Breast epithelium (tissue), 4 donors: Measurements from ENCODE around the gene HYAL4. TPM values are rescaled to one million over a fixed set of nuclear protein-coding genes. Genes with fewer than 3 reads are reported as not detected.

Experiments used
- DNase-seq, 2 donors: peaks; one replicate each; pipeline ENCODE4 v3.0.0-alpha.2; 2019; ENCODE audit warnings: low spot score in 2 of 2
- H3K27ac ChIP-seq, 2 donors: fragments of 200-600 bp; sonication (generic) in 1 of 2; one replicate each; pipeline ENCODE4 v1.5.1; 2016 to 2019; ENCODE audit warnings: mild to moderate bottlenecking in 1 of 2
- H3K27me3 ChIP-seq, 2 donors: fragments of 200-600 bp; sonication (generic) in 1 of 2; one replicate each; pipeline versions ENCODE4 v1.5.1 to v1.6.0; 2017 to 2019; ENCODE audit warnings: control low read depth in 1 of 2, mild to moderate bottlenecking in 1 of 2
- H3K36me3 ChIP-seq: fragments of 200-600 bp; one replicate; pipeline ENCODE4 v1.5.1; 2019
- H3K4me1 ChIP-seq, 2 donors: fragments of 200-600 bp; sonication (generic); one replicate each; pipeline ENCODE4 v1.5.1; 2016 to 2019; ENCODE audit warnings: control low read depth in 1 of 2
- H3K4me3 ChIP-seq, 3 donors: fragments of 200-600 bp; sonication (generic); 1 replicate in 2 of 3; 2 replicates in 1 of 3; pipeline ENCODE4 v1.5.1; 2016 to 2019; ENCODE audit warnings: mild to moderate bottlenecking in 3 of 3, moderate library complexity in 2 of 3
- H3K9me3 ChIP-seq, 2 donors: fragments of 200-600 bp; sonication (generic) in 1 of 2; one replicate each; pipeline ENCODE4 v1.5.1; 2016 to 2019; ENCODE audit warnings: control low read depth in 1 of 2
- CTCF ChIP-seq, 3 donors: fragments of 450-650 bp; IDR thresholded peaks; one replicate each; pipeline ENCODE4 v1.5.1; 2016 to 2017; ENCODE audit warnings: antibody characterized with exemption in 3 of 3, mild to moderate bottlenecking in 3 of 3, moderate library complexity in 3 of 3
- POLR2A ChIP-seq: fragments of 450-650 bp; IDR thresholded peaks from one replicate; pipeline ENCODE4 v1.6.1; 2016; ENCODE audit warnings: antibody characterized with exemption, mild to moderate bottlenecking, moderate library complexity
- POLR2AphosphoS5 ChIP-seq, 3 donors: sonication (generic); formaldehyde crosslinking; IDR thresholded peaks; one replicate each; pipeline ENCODE4 v1.6.1; 2017; ENCODE audit warnings: antibody characterized with exemption in 3 of 3
- intact Hi-C: fragments of 100-400 bp; cut with DNase I; formaldehyde crosslinking; loops from one replicate; pipeline ENCODE4 v1.15.1; 2023; ENCODE audit warnings: low total_unique reads
- total RNA-seq, 3 donors: library from RNA; depleted of rRNA; stranded (reverse); fragments of >200 nt; gene quantifications; one replicate each; pipeline ENCODE4 v1.1.0, GENCODE V29; 2016

Gene HYAL4
- total RNA-seq, 3 donors from 2014 or later: 0.15 TPM; not detected in 2

- no peak overlapping the region for H3K4me3 ChIP-seq
- intact Hi-C loops: no loop called here
- DNase-seq: no peak
- H3K4me1 ChIP-seq: no peaks in the 10 kb centered on the region
- no peaks in the 10 kb centered on the region for H3K27me3 ChIP-seq
- H3K36me3 ChIP-seq: no peaks in the 10 kb centered on the region
- peak overlapping the region; percentile 16 to 19 for H3K27ac ChIP-seq
- H3K9me3 ChIP-seq: no peaks in the 10 kb centered on the region
- TF ChIP-seq CTCF (IDR thresholded peaks at IDR 0.05) (no peak), POLR2A (no peak), POLR2AphosphoS5 (IDR thresholded peaks at IDR 0.05) (no peak)
Observed at GRCh38 chr7:123798532-123799188, 46.3 kb upstream of the HYAL4 start.

- Histone ChIP-seq H3K36me3 (no peaks in the 10 kb centered on the region), H3K9me3 (no peaks in the 10 kb centered on the region), H3K27ac (no peak overlapping the region), H3K4me1 (no peaks in the 10 kb centered on the region), H3K4me3 (no peak overlapping the region), H3K27me3 (no peaks in the 10 kb centered on the region)
- no peak for DNase-seq
- TF ChIP-seq POLR2A: no peak
- no peak for TF ChIP-seq POLR2AphosphoS5 (IDR thresholded peaks at IDR 0.05)
- TF ChIP-seq CTCF (IDR thresholded peaks at IDR 0.05): no peak
- intact Hi-C loops: no loop called here
Observed at GRCh38 chr7:123802249-123802648, 42.7 kb upstream of the HYAL4 start.

- Histone ChIP-seq H3K36me3 (no peaks in the 10 kb centered on the region), H3K4me3 (no peak overlapping the region), H3K27me3 (no peaks in the 10 kb centered on the region), H3K27ac (no peak overlapping the region), H3K4me1 (no peaks in the 10 kb centered on the region), H3K9me3 (peaks cover 0 to 7% of the 10 kb centered on the region in 2 donors)
- DNase-seq: no peak
- intact Hi-C loops: no loop called here
- TF ChIP-seq CTCF (IDR thresholded peaks at IDR 0.05): no peak
- TF ChIP-seq POLR2A: no peak
- no peak for TF ChIP-seq POLR2AphosphoS5 (IDR thresholded peaks at IDR 0.05)
Observed at GRCh38 chr7:123805287-123805686, 39.7 kb upstream of the HYAL4 start.

- no peaks in the 10 kb centered on the region for H3K36me3 ChIP-seq
- intact Hi-C loops: no loop called here
Observed at GRCh38 chr7:123809471-123809870, 35.5 kb upstream of the HYAL4 start.

More at GRCh38 chr7:123809471-123809870, 35.5 kb upstream of the HYAL4 start:
- Histone ChIP-seq H3K27me3 (no peaks in the 10 kb centered on the region), H3K27ac (no peak overlapping the region), H3K9me3 (peaks cover 0 to 7% of the 10 kb centered on the region in 2 donors), H3K4me1 (no peaks in the 10 kb centered on the region), H3K4me3 (no peak overlapping the region)
- no peak for DNase-seq
- no peak for TF ChIP-seq POLR2A
- TF ChIP-seq POLR2AphosphoS5 (IDR thresholded peaks at IDR 0.05): no peak
- TF ChIP-seq CTCF (IDR thresholded peaks at IDR 0.05): no peak
